ENCODE data around the gene INO80E. TPM values are rescaled to one million over a fixed set of nuclear protein-coding genes. Genes with fewer than 3 reads are reported as not detected.

INO80E gene
- total RNA-seq, 1 donor from 2014 or later, result 22.6 TPM

GRCh38 chr16:30054959-30055553 lies 59.0 kb downstream of the INO80E start:
- no peaks in the 10 kb centered on the region for H3K36me3 ChIP-seq (ENCODE audit: control insufficient read depth, insufficient read depth, low read length)
- peak; percentile 83 for DNase-seq (ENCODE audit: low read depth)
- no peak overlapping the region for H3K4me3 ChIP-seq (ENCODE audit: low read depth, low read length)
- H3K27me3 ChIP-seq (ENCODE audit: control insufficient read depth, insufficient read depth, low read length), result no peaks in the 10 kb centered on the region
- TF ChIP-seq, protein P1, sequence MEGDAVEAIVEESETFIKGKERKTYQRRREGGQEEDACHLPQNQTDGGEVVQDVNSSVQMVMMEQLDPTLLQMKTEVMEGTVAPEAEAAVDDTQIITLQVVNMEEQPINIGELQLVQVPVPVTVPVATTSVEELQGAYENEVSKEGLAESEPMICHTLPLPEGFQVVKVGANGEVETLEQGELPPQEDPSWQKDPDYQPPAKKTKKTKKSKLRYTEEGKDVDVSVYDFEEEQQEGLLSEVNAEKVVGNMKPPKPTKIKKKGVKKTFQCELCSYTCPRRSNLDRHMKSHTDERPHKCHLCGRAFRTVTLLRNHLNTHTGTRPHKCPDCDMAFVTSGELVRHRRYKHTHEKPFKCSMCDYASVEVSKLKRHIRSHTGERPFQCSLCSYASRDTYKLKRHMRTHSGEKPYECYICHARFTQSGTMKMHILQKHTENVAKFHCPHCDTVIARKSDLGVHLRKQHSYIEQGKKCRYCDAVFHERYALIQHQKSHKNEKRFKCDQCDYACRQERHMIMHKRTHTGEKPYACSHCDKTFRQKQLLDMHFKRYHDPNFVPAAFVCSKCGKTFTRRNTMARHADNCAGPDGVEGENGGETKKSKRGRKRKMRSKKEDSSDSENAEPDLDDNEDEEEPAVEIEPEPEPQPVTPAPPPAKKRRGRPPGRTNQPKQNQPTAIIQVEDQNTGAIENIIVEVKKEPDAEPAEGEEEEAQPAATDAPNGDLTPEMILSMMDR (IDR thresholded peaks at IDR 0.05; ENCODE audit: insufficient read depth, low read length, severe bottlenecking), result peak; percentile 89
- FAIRE-seq, result no peak

Other genes starting within 250 kb of the INO80E start
- not detected in 2 replicates for gene ZG16, start 218.0 kb upstream of the INO80E start, total RNA-seq
- 11.3 and 12.0 TPM in 2 replicates for gene KIF22, start 205.5 kb upstream of the INO80E start, total RNA-seq
- gene MAZ, start 189.7 kb upstream of the INO80E start, total RNA-seq, result 125 and 168 TPM in 2 replicates
- not detected in 2 replicates for gene PRRT2, start 184.0 kb upstream of the INO80E start, total RNA-seq
- 15.2 and 24.7 TPM in 2 replicates for gene PAGR1, start 180.1 kb upstream of the INO80E start, total RNA-seq
- gene MVP, start 175.8 kb upstream of the INO80E start, total RNA-seq, result 87.1 and 118 TPM in 2 replicates
- gene CDIPT, start 133.0 kb upstream of the INO80E start, total RNA-seq, result 46.1 and 53.2 TPM in 2 replicates
- 1.8 and 2.9 TPM in 2 replicates for gene SEZ6L2, start 96.7 kb upstream of the INO80E start, total RNA-seq
- 1.2 and 2.4 TPM in 2 replicates for gene ASPHD1, start 95.8 kb upstream of the INO80E start, total RNA-seq
- 8.2 and 12.2 TPM in 2 replicates for gene KCTD13, start 70.0 kb upstream of the INO80E start, total RNA-seq
- 49.8 and 66.1 TPM in 2 replicates for gene TMEM219, start 34.2 kb upstream of the INO80E start, total RNA-seq
- gene TAOK2, start 22.4 kb upstream of the INO80E start, total RNA-seq, result 24.7 and 28.7 TPM in 2 replicates
- gene HIRIP3, start 624 bp upstream of the INO80E start, total RNA-seq, result 6.0 and 6.8 TPM in 2 replicates
- gene DOC2A, start 14.8 kb downstream of the INO80E start, total RNA-seq, result not detected in 2 replicates
- not detected in 2 replicates for gene C16orf92, start 27.0 kb downstream of the INO80E start, total RNA-seq
- not detected in 2 replicates for gene TLCD3B, start 35.0 kb downstream of the INO80E start, total RNA-seq
- 496 and 527 TPM in 2 replicates for gene ALDOA, start 69.5 kb downstream of the INO80E start, total RNA-seq
- 249 and 310 TPM in 2 replicates for gene PPP4C, start 79.8 kb downstream of the INO80E start, total RNA-seq
- 0.26 and 0.90 TPM in 2 replicates for gene TBX6, start 95.7 kb downstream of the INO80E start, total RNA-seq
- 3.7 and 7.4 TPM in 2 replicates for gene YPEL3, start 100.0 kb downstream of the INO80E start, total RNA-seq
- 7.1 and 20.7 TPM in 2 replicates for gene GDPD3, start 117.3 kb downstream of the INO80E start, total RNA-seq
- gene MAPK3, start 127.0 kb downstream of the INO80E start, total RNA-seq, result 7.4 and 13.4 TPM in 2 replicates
- gene CORO1A, start 187.4 kb downstream of the INO80E start, total RNA-seq, result 0.79 and 1.5 TPM in 2 replicates
- gene BOLA2B, start 197.4 kb downstream of the INO80E start, total RNA-seq, result 45.7 and 235 TPM in 2 replicates
- 24.5 and 24.6 TPM in 2 replicates for gene SLX1A, start 197.6 kb downstream of the INO80E start, total RNA-seq
- 0.26 and 3.3 TPM in 2 replicates for gene SULT1A3, start 203.0 kb downstream of the INO80E start, total RNA-seq